Subcutaneous abdominal adipose tissue (tissue), 5 donors: ENCODE data around the gene TBC1D1.

Experiments
- H3K27ac ChIP-seq: one replicate; pipeline ENCODE4 v1.7.0; 2013; ENCODE audit warnings: low read depth, mild to moderate bottlenecking, inconsistent platforms, low read length, moderate library complexity
- H3K27me3 ChIP-seq, 5 donors: one replicate each; pipeline ENCODE4 v1.7.0; 2013; ENCODE audit warnings: low read length in 5 of 5, inconsistent platforms in 1 of 5; ENCODE audit not compliant: control insufficient read depth in 5 of 5, insufficient read depth in 4 of 5
- H3K36me3 ChIP-seq, 5 donors: one replicate each; pipeline ENCODE4 v1.7.0; 2013; ENCODE audit warnings: low read length in 5 of 5; ENCODE audit not compliant: control insufficient read depth in 5 of 5, insufficient read depth in 5 of 5
- H3K4me1 ChIP-seq, 5 donors: one replicate each; pipeline ENCODE4 v1.7.0; 2013; ENCODE audit warnings: low read length in 5 of 5, mild to moderate bottlenecking in 3 of 5, moderate library complexity in 1 of 5; ENCODE audit not compliant: control insufficient read depth in 5 of 5, insufficient read depth in 5 of 5
- H3K4me3 ChIP-seq, 5 donors: one replicate each; pipeline ENCODE4 v1.7.0; 2013; ENCODE audit warnings: low read length in 5 of 5, low read depth in 1 of 5
- H3K9ac ChIP-seq, 5 donors: one replicate each; pipeline ENCODE4 v1.7.0; 2013; ENCODE audit warnings: low read length in 5 of 5, mild to moderate bottlenecking in 4 of 5, moderate library complexity in 3 of 5
- H3K9me3 ChIP-seq, 5 donors: one replicate each; pipeline ENCODE4 v1.7.0; 2013; ENCODE audit warnings: low read length in 5 of 5; ENCODE audit not compliant: control insufficient read depth in 5 of 5
- donor health status: healthy.
- donor health status: healthy.
- donor health status: healthy.
- donor health status: healthy.
- donor health status: healthy.

The TBC1D1 gene

GRCh38 chr4:37985730-37986275, 94.9 kb downstream of the TBC1D1 start:
- Histone ChIP-seq H3K4me1 (peaks cover 0 to 31% (median 9%) of the 10 kb centered on the region in 5 donors), H3K36me3 (no peaks in the 10 kb centered on the region), H3K4me3 (no peak overlapping the region), H3K27ac (no peak overlapping the region), H3K9me3 (no peaks in the 10 kb centered on the region), H3K9ac (no peak overlapping the region), H3K27me3 (no peaks in the 10 kb centered on the region)

- Histone ChIP-seq H3K36me3 (no peaks in the 10 kb centered on the region), H3K9me3 (no peaks in the 10 kb centered on the region), H3K27ac (peak overlapping the region; percentile 54), H3K4me3 (no peak overlapping the region), H3K27me3 (no peaks in the 10 kb centered on the region), H3K9ac (no peak overlapping the region), H3K4me1 (peaks cover 0 to 37% (median 9%) of the 10 kb centered on the region in 5 donors)
Observed at GRCh38 chr4:37988670-37989069, 97.8 kb downstream of the TBC1D1 start.

DNA sequence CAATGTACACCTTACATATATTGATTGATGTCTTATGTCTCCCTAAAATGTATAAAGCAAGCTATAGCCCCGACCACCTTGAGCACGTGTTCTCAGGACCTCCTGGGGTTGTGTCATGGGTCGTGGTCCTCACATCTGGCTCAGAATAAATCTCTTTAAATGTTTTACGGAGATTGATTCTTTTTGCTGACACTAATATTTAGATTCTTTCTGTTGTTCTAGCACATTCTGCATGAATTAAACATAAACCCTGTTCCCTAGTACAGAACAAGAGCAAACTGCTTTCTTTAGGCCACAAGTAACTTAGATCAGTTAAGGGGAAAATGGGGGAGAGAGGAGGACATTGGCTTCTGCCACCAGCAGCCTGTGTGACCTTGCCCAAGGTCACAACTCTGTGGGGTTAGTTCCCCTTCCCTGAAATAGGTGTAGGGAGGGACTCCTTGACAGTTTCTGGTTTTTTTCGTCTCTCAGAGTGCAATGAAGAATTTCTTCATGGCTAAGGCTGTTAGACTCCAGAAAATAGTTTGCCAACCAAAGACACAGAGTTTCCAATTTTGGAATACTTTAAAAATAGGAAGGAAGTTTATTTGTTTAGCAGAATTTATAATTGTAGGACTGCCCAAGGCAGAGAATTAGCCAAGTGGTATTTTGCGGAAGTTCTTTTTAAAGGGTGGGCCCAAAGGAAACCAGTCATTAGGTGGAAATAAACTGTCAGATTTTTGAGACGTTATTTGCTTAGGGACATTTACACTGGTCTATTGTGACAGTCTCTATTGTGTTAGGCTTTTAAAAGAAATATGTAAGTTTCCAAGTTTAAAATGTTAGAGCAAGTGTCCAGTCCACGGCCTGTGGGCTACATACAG, 98.7 kb downstream of the TBC1D1 start:
- Histone ChIP-seq H3K9me3 (no peaks in the 10 kb centered on the region), H3K4me1 (peaks cover 0 to 39% (median 9%) of the 10 kb centered on the region in 5 donors), H3K36me3 (no peaks in the 10 kb centered on the region), H3K4me3 (no peak overlapping the region), H3K9ac (peak overlapping the region in 1 of 5 donors; percentile 21), H3K27me3 (no peaks in the 10 kb centered on the region), H3K27ac (peak overlapping the region; percentile 54)

GRCh38 chr4:37990731-37991245, 99.9 kb downstream of the TBC1D1 start:
- no peaks in the 10 kb centered on the region for H3K27me3 ChIP-seq
- peak overlapping the region in 1 of 5 donors; percentile 26 for H3K9ac ChIP-seq
- no peaks in the 10 kb centered on the region for H3K9me3 ChIP-seq
- H3K36me3 ChIP-seq, result no peaks in the 10 kb centered on the region
- H3K4me1 ChIP-seq, result peaks cover 0 to 48% (median 9%) of the 10 kb centered on the region in 5 donors
- H3K4me3 ChIP-seq, result no peak overlapping the region
- H3K27ac ChIP-seq, result peak overlapping the region; percentile 54

DNA sequence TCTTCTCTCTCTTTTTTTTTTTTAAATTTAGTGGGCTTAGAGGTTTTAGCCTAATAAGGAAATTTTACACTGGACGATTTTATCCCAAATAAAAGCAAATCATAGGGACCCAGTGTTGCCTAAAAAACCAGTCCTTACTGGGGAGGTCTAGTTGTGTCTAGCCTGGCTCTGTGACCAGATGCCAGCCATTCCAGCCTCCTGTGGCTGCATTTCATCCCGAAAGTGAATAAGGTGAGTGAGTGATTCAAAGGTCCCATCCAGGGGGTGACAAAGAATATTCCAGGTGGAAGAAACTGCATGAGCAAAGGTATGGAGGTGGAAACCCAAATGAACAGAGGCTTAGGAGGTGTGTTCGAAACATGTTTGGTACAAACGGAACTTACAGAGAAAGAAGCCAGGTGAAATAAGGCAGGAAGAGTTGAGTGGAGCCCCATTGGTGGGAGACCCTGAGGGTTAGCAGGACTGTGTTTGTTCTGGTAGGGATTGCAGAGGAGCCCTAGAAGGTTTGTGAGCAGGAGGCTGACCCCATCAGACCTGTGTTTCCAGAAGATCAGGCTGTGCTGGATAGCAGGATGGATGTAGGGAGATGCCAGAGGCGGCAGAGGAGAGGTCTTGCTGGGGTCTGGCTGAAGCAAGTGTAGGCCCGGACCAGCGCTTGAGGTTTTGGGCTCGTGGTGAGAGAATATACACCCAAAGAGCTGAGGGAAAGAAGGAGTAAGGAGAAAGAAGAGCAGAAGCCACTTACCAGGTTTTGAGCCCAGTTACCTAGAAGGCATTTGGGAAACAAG, 100.9 kb downstream of the TBC1D1 start:
- Histone ChIP-seq H3K9ac (no peak overlapping the region), H3K36me3 (no peaks in the 10 kb centered on the region), H3K9me3 (no peaks in the 10 kb centered on the region), H3K27ac (peak overlapping the region; percentile 54), H3K27me3 (no peaks in the 10 kb centered on the region), H3K4me1 (peaks cover 0 to 48% (median 9%) of the 10 kb centered on the region in 5 donors), H3K4me3 (no peak overlapping the region)

GRCh38 chr4:37993806-37994205, 102.9 kb downstream of the TBC1D1 start:
- Histone ChIP-seq H3K27ac (no peak overlapping the region), H3K36me3 (no peaks in the 10 kb centered on the region), H3K27me3 (no peaks in the 10 kb centered on the region), H3K9ac (no peak overlapping the region), H3K4me1 (peaks cover 0 to 43% (median 9%) of the 10 kb centered on the region in 5 donors), H3K4me3 (no peak overlapping the region), H3K9me3 (no peaks in the 10 kb centered on the region)

DNA sequence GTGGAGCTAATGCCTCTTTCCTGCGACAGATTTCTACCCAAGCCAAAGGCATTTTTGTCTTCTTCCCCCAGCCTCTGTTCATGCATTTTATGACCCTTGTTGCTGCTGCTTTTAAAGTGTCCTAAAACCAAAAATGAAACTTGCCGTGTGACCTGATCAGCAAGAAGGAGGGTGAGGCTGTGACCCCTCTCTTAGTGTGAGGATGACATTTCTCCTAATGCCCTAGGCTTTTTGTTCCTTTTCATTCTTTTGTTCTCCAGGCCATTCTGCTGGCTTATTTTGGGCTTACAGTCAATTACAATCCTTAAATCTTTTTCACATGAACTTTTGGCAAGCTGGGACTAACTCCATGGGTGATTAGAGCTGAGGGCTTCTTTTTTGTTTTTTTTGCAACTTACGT, 103.7 kb downstream of the TBC1D1 start:
- Histone ChIP-seq H3K36me3 (no peaks in the 10 kb centered on the region), H3K27ac (no peak overlapping the region), H3K9me3 (no peaks in the 10 kb centered on the region), H3K4me1 (peaks cover 0 to 37% (median 5%) of the 10 kb centered on the region in 5 donors), H3K9ac (no peak overlapping the region), H3K27me3 (no peaks in the 10 kb centered on the region), H3K4me3 (no peak overlapping the region)

DNA sequence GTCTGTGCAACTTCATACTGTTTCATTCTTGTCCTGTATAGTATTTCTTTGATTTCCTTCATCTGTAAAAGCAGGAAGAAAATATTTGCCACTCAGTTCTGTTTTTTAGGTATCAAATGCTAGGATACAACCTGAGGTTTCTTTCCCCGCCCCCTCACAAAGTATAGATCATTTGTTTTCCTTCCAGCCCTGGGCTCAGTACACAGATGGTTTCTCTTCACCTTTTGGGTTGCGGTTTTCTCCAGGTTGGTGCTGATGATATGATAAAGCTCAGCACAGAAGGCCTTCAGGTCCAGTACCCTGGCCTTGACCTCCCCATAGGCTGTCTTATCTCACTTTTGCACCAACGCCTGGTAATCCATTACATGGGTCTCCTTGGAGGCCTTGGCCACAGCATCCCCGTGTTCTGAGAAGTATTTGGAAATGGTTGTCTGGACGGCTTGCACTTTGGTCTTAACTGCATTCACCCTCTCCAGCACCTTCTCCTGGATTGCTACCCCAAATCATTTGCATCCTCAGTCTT, 104.5 kb downstream of the TBC1D1 start:
- no peaks in the 10 kb centered on the region for H3K36me3 ChIP-seq
- no peaks in the 10 kb centered on the region for H3K27me3 ChIP-seq
- no peak overlapping the region for H3K4me3 ChIP-seq
- H3K27ac ChIP-seq, result no peak overlapping the region
- H3K9ac ChIP-seq, result no peak overlapping the region
- peaks cover 0 to 30% (median 0%) of the 10 kb centered on the region in 5 donors for H3K4me1 ChIP-seq
- no peaks in the 10 kb centered on the region for H3K9me3 ChIP-seq

GRCh38 chr4:37995981-37996775, 105.3 kb downstream of the TBC1D1 start:
- H3K36me3 ChIP-seq, result no peaks in the 10 kb centered on the region
- no peaks in the 10 kb centered on the region for H3K9me3 ChIP-seq
- no peak overlapping the region for H3K4me3 ChIP-seq
- no peak overlapping the region for H3K27ac ChIP-seq
- H3K27me3 ChIP-seq, result no peaks in the 10 kb centered on the region
- H3K9ac ChIP-seq, result no peak overlapping the region
- peaks cover 0 to 24% (median 0%) of the 10 kb centered on the region in 5 donors for H3K4me1 ChIP-seq
